Stimulated activated memory B cell treated with anti-CD40 and anti-IgM and Interleukin-4, amounts not matched to agents 10 μg/mL and 1 μg/mL and 100 μg/mL, for 72 hours (primary cell): Measurements from ENCODE around the gene ITPR1.

ENCODE experiments used
- ATAC-seq: fragments of 150-1000 bp; cut with Tn5 transposase; 2 replicates; pipeline ENCODE4 v1.10.0; 2021
- H3K27ac Mint-ChIP-seq: one replicate; pipeline ENCODE4 v1.8.0; 2022; ENCODE audit warnings: mild to moderate bottlenecking, mixed read lengths
- H3K27me3 Mint-ChIP-seq: one replicate; pipeline ENCODE4 v1.8.0; 2022; ENCODE audit warnings: mixed read lengths
- H3K36me3 Mint-ChIP-seq: one replicate; pipeline ENCODE4 v1.8.0; 2022; ENCODE audit warnings: mixed read lengths
- H3K4me1 Mint-ChIP-seq: one replicate; pipeline ENCODE4 v1.8.0; 2022; ENCODE audit warnings: mixed read lengths
- H3K4me3 Mint-ChIP-seq: one replicate; pipeline ENCODE4 v1.8.0; 2022; ENCODE audit warnings: mild to moderate bottlenecking, moderate library complexity, mixed read lengths
- H3K9me3 Mint-ChIP-seq: one replicate; pipeline ENCODE4 v1.8.0; 2022; ENCODE audit warnings: mixed read lengths

The ITPR1 gene

DNA sequence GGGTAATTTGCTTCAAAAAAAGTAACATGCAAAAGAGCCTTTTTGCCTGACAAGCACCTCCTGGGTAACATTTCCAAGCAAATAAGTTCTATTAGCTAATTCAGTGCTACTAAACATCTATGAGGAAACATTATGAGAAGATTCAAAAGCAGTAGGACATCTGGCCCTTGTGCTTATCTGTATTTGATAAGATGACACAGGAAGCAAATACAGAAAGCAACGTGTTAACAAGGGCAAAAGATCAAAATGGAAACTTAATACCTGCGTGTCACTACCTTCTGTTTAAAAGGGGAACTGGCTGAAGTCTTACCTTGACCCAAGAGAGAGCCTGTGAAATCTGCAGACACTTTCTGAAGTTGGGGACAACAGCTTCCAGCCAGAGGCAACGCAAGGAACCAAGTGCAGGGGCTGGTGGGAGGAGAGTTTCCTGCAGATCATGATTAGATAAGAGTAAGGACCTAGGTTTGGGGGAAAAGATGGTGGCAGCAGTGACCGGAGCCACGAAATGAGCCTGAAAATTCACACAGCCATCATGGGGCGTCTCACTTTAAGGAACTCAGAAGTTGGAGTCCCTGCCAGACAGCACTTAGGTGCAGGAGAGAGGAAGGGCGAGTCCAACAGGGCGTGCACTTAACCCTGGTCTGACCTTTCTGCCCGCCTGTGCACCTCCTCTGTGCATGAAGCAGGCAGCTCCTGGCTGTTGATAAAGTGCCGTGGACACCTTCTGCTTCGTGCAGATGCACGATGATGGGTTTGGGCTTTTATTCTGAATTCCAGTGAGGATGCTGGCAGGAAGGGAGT lies 332.5 kb downstream of the ITPR1 start:
- Mint-ChIP-seq H3K36me3 (peaks cover 90% of the 10 kb centered on the region), H3K4me1 (peaks cover 89% of the 10 kb centered on the region), H3K9me3 (no peaks in the 10 kb centered on the region), H3K4me3 (peak overlapping the region; percentile 70), H3K27ac (peak overlapping the region; percentile 88), H3K27me3 (no peaks in the 10 kb centered on the region)
- peak; percentile 69 for ATAC-seq

GRCh38 chr3:4826237-4827100 lies 333.3 kb downstream of the ITPR1 start:
- Mint-ChIP-seq H3K27ac (peak overlapping the region; percentile 88), H3K27me3 (no peaks in the 10 kb centered on the region), H3K4me3 (peak overlapping the region; percentile 27), H3K9me3 (no peaks in the 10 kb centered on the region), H3K4me1 (peaks cover 89% of the 10 kb centered on the region), H3K36me3 (peaks cover 86% of the 10 kb centered on the region)
- ATAC-seq: peak; percentile 65

- Mint-ChIP-seq H3K36me3 (peaks cover 78% of the 10 kb centered on the region), H3K9me3 (no peaks in the 10 kb centered on the region), H3K4me3 (no peak overlapping the region), H3K27me3 (no peaks in the 10 kb centered on the region), H3K4me1 (peaks cover 84% of the 10 kb centered on the region), H3K27ac (peak overlapping the region; percentile 88)
- ATAC-seq: no peak
These were observed 334.6 kb downstream of the ITPR1 start for GRCh38 chr3:4827767-4828166.

GRCh38 chr3:4828279-4829030 lies 335.3 kb downstream of the ITPR1 start:
- Mint-ChIP-seq H3K27ac (peak overlapping the region; percentile 88), H3K4me3 (no peak overlapping the region)
- no peak for ATAC-seq

GRCh38 chr3:4829031-4829394 lies 335.9 kb downstream of the ITPR1 start:
- Mint-ChIP-seq H3K27ac (peak overlapping the region; percentile 69), H3K9me3 (no peaks in the 10 kb centered on the region), H3K4me3 (no peak overlapping the region), H3K27me3 (no peaks in the 10 kb centered on the region), H3K4me1 (peaks cover 85% of the 10 kb centered on the region), H3K36me3 (peaks cover 74% of the 10 kb centered on the region)
- ATAC-seq: no peak

More at GRCh38 chr3:4828279-4829030, 335.3 kb downstream of the ITPR1 start:
- no peaks in the 10 kb centered on the region for H3K9me3 Mint-ChIP-seq
- peaks cover 74% of the 10 kb centered on the region for H3K36me3 Mint-ChIP-seq
- H3K4me1 Mint-ChIP-seq: peaks cover 85% of the 10 kb centered on the region
- no peaks in the 10 kb centered on the region for H3K27me3 Mint-ChIP-seq

GRCh38 chr3:4830586-4830914 lies 337.4 kb downstream of the ITPR1 start:
- Mint-ChIP-seq H3K9me3 (no peaks in the 10 kb centered on the region), H3K27me3 (no peaks in the 10 kb centered on the region), H3K36me3 (peaks cover 69% of the 10 kb centered on the region), H3K4me3 (peak overlapping the region; percentile 84), H3K27ac (peak overlapping the region; percentile 98), H3K4me1 (peaks cover 83% of the 10 kb centered on the region)
- no peak for ATAC-seq

- Mint-ChIP-seq H3K27ac (peak overlapping the region; percentile 98), H3K4me3 (peak overlapping the region; percentile 84), H3K4me1 (peaks cover 81% of the 10 kb centered on the region), H3K9me3 (no peaks in the 10 kb centered on the region), H3K27me3 (no peaks in the 10 kb centered on the region), H3K36me3 (peaks cover 67% of the 10 kb centered on the region)
- peak; percentile 34 for ATAC-seq
These were observed 338.4 kb downstream of the ITPR1 start for GRCh38 chr3:4831580-4831950.

DNA sequence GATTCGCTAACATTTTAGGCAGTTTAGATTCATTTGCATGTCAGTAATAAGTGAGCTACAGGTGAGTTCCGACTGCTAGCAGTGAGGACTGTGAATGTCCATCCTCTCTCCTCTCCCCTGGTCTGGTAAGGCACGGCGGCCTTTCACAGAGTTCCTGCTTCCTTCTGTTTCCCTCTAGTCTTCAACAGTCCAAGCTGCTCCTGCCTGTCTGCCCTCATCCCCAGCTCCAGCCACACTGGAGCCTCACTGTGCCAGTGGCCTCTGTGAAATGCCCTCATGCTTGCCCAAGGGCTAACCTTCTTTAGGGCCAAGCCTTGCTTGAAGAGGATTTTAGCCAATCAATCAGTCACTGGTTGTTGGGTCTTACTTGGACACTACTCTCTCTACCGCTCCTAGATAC lies 340.3 kb downstream of the ITPR1 start:
- H3K36me3 Mint-ChIP-seq: peaks cover 64% of the 10 kb centered on the region
- no peak overlapping the region for H3K4me3 Mint-ChIP-seq
- H3K9me3 Mint-ChIP-seq: no peaks in the 10 kb centered on the region
- no peaks in the 10 kb centered on the region for H3K27me3 Mint-ChIP-seq
- H3K4me1 Mint-ChIP-seq: peaks cover 72% of the 10 kb centered on the region
- ATAC-seq: no peak
- H3K27ac Mint-ChIP-seq: peak overlapping the region; percentile 89

DNA sequence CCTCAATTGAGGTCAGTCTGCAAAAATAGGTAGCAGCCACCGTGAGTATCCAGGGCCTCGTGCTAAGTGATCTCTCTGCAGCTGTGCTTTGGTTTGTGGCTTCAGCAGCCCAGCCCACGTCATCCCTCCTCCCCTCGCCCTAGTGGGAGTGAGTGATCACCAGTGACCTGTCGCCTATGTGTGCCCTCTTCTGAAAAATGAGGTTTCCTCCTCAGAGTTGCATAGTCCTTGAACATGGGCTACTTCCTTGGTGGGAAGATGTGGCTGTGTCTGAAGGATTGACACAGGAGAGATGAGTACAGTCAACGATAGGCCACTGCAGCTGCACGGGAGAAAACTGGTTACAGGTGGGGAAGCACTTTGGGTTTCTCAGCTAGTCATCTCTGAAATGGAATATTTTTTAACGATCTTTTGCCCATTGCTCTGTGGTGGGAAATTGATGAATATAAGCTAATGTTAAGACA lies 341.3 kb downstream of the ITPR1 start:
- peaks cover 63% of the 10 kb centered on the region for H3K36me3 Mint-ChIP-seq
- no peaks in the 10 kb centered on the region for H3K9me3 Mint-ChIP-seq
- no peaks in the 10 kb centered on the region for H3K27me3 Mint-ChIP-seq
- peak overlapping the region; percentile 89 for H3K27ac Mint-ChIP-seq
- peak overlapping the region; percentile 4 for H3K4me3 Mint-ChIP-seq
- peak; percentile 78 for ATAC-seq
- peaks cover 67% of the 10 kb centered on the region for H3K4me1 Mint-ChIP-seq

DNA sequence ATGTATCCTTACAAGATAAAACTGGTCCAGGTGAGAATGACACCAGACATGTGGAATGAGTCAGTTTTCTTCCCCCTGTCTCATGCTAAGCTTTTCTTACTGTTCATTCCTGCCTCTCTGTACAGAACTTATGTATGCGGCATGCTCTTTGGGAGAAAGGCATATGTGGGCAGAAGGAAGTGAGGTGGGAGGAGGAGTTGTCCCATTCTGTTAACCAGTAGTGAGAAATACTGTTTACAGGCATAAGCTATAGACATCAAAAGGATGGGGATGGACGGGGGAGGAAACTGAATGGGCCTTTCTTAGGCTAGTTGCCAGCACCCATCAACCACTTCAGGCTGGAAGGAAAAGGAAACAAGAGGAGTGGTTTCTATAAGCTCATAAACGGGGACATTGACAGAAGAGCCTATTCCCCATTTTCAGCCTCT lies 342.5 kb downstream of the ITPR1 start:
- H3K36me3 Mint-ChIP-seq: peaks cover 57% of the 10 kb centered on the region
- no peaks in the 10 kb centered on the region for H3K27me3 Mint-ChIP-seq
- no peak overlapping the region for H3K4me3 Mint-ChIP-seq
- peaks cover 59% of the 10 kb centered on the region for H3K4me1 Mint-ChIP-seq
- H3K27ac Mint-ChIP-seq: peak overlapping the region; percentile 89
- no peaks in the 10 kb centered on the region for H3K9me3 Mint-ChIP-seq
- no peak for ATAC-seq

DNA sequence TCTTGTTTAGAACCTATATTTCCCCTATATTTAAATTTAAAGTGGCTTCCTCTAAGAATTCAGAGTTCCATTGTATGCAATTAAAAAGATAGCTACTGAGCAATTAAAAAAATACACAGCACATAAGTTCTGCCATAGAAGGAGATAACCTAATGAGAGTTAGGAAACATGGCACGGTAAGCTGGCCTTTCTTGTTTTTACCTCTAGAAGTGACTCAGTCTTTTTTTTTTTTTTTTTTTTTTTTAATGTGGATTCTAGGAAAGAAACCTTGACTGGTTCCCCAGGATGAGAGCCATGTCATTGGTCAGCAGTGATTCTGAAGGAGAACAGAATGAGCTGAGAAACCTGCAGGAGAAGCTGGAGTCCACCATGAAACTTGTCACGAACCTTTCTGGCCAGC lies 343.4 kb downstream of the ITPR1 start:
- no peak for ATAC-seq
- H3K36me3 Mint-ChIP-seq: peaks cover 61% of the 10 kb centered on the region
- H3K27me3 Mint-ChIP-seq: no peaks in the 10 kb centered on the region
- H3K4me3 Mint-ChIP-seq: no peak overlapping the region
- H3K4me1 Mint-ChIP-seq: peaks cover 56% of the 10 kb centered on the region
- H3K27ac Mint-ChIP-seq: peak overlapping the region; percentile 20
- no peaks in the 10 kb centered on the region for H3K9me3 Mint-ChIP-seq

GRCh38 chr3:4837374-4837930 lies 344.3 kb downstream of the ITPR1 start:
- Mint-ChIP-seq H3K4me3 (no peak overlapping the region), H3K4me1 (peaks cover 62% of the 10 kb centered on the region), H3K36me3 (peaks cover 66% of the 10 kb centered on the region), H3K9me3 (no peaks in the 10 kb centered on the region), H3K27me3 (no peaks in the 10 kb centered on the region), H3K27ac (peak overlapping the region; percentile 20)
- no peak for ATAC-seq

DNA sequence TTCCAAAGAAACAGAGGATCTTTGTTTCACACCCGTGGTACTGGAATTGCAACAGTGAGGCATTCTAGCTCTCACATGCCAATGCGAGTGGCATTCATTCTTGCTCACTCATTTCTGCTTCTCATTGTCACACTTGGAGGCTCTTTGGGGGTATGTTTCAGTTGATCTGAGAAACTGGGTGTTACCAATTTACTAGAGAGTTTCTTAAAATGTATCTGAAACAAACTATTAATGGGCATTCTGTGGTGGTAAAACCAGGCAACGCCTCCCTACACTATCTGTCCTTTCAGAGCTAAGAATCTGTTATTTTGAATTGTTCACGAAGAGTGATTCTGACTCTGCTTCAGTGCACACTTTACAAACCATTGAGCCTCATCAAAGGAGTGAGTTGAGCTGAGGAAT lies 345.5 kb downstream of the ITPR1 start:
- H3K4me3 Mint-ChIP-seq: no peak overlapping the region
- H3K36me3 Mint-ChIP-seq: peaks cover 73% of the 10 kb centered on the region
- no peaks in the 10 kb centered on the region for H3K27me3 Mint-ChIP-seq
- peak; percentile 42 for ATAC-seq
- H3K27ac Mint-ChIP-seq: peak overlapping the region; percentile 49
- no peaks in the 10 kb centered on the region for H3K9me3 Mint-ChIP-seq
- H3K4me1 Mint-ChIP-seq: peaks cover 63% of the 10 kb centered on the region

- ATAC-seq: no peak
- H3K4me3 Mint-ChIP-seq: no peak overlapping the region
- H3K27ac Mint-ChIP-seq: no peak overlapping the region
- H3K36me3 Mint-ChIP-seq: peaks cover 70% of the 10 kb centered on the region
- H3K9me3 Mint-ChIP-seq: no peaks in the 10 kb centered on the region
- H3K27me3 Mint-ChIP-seq: no peaks in the 10 kb centered on the region
- peaks cover 60% of the 10 kb centered on the region for H3K4me1 Mint-ChIP-seq
These were observed 346.1 kb downstream of the ITPR1 start for GRCh38 chr3:4839278-4839677.

- Mint-ChIP-seq H3K36me3 (peaks cover 61% of the 10 kb centered on the region), H3K4me3 (no peak overlapping the region), H3K9me3 (no peaks in the 10 kb centered on the region)
These were observed 348.1 kb downstream of the ITPR1 start for GRCh38 chr3:4841225-4841624.

More at GRCh38 chr3:4841225-4841624, 348.1 kb downstream of the ITPR1 start:
- H3K4me1 Mint-ChIP-seq: peaks cover 60% of the 10 kb centered on the region
- no peak overlapping the region for H3K27ac Mint-ChIP-seq
- no peak for ATAC-seq
- no peaks in the 10 kb centered on the region for H3K27me3 Mint-ChIP-seq
